H9 (cell line): Measurements from ENCODE around the gene ITCH. TPM values are rescaled to one million over a fixed set of nuclear protein-coding genes. Genes with fewer than 3 reads are reported as not detected.

Source experiments
- DNase-seq: peaks from one replicate; pipeline ENCODE4 v3.0.0-alpha.2; 2017
- H2AFZ ChIP-seq: one replicate; pipeline ENCODE4 v1.6.1; 2013; ENCODE audit warnings: mild to moderate bottlenecking, low read length, control low read depth, moderate library complexity
- H2AK5ac ChIP-seq: 2 replicates; pipeline ENCODE4 v1.6.1; 2013; ENCODE audit warnings: low read length, control low read depth, mixed read lengths; ENCODE audit not compliant: insufficient read length
- H2BK120ac ChIP-seq: one replicate; pipeline ENCODE4 v1.6.1; 2013; ENCODE audit warnings: low read depth, mild to moderate bottlenecking, low read length, control low read depth, inconsistent platforms; ENCODE audit not compliant: poor library complexity, severe bottlenecking
- H2BK12ac ChIP-seq: 2 replicates; pipeline ENCODE4 v1.6.1; 2013; ENCODE audit warnings: low read length, control low read depth, mixed read lengths, low read depth; ENCODE audit not compliant: insufficient read length
- H2BK15ac ChIP-seq: 2 replicates; pipeline ENCODE4 v1.6.1; 2013; ENCODE audit warnings: low read depth, low read length, control low read depth
- H2BK20ac ChIP-seq: one replicate; pipeline ENCODE4 v1.6.1; 2013; ENCODE audit warnings: low read depth, mild to moderate bottlenecking, low read length, control low read depth, inconsistent platforms; ENCODE audit not compliant: poor library complexity, severe bottlenecking
- H2BK5ac ChIP-seq: 2 replicates; pipeline ENCODE4 v1.6.1; 2013; ENCODE audit warnings: low read length, control low read depth, mixed read lengths; ENCODE audit not compliant: insufficient read length
- H3K14ac ChIP-seq: 2 replicates; pipeline ENCODE4 v1.6.1; 2013; ENCODE audit warnings: low read length, control low read depth; ENCODE audit not compliant: insufficient read depth
- H3K18ac ChIP-seq: 2 replicates; pipeline ENCODE4 v1.6.1; 2013; ENCODE audit warnings: low read depth, mild to moderate bottlenecking, mixed read lengths, low read length, control low read depth; ENCODE audit not compliant: insufficient read length
- H3K23ac ChIP-seq: 2 replicates; pipeline ENCODE4 v1.6.1; 2013; ENCODE audit warnings: low read length, control low read depth, mixed read lengths, low read depth; ENCODE audit not compliant: insufficient read length
- H3K23me2 ChIP-seq: 2 replicates; pipeline ENCODE4 v1.6.1; 2013; ENCODE audit warnings: low read depth, mild to moderate bottlenecking, mixed read lengths, low read length, control low read depth; ENCODE audit not compliant: insufficient read length, poor library complexity, severe bottlenecking
- H3K27ac ChIP-seq: 2 replicates; pipeline ENCODE4 v1.5.1; 2013; ENCODE audit warnings: low read length, control low read depth, mixed read lengths, low read depth; ENCODE audit not compliant: insufficient read length
- H3K27me3 ChIP-seq: 2 replicates; pipeline ENCODE4 v1.6.1; 2013; ENCODE audit warnings: low read length, control low read depth, inconsistent platforms; ENCODE audit not compliant: insufficient read depth
- H3K4ac ChIP-seq: 2 replicates; pipeline ENCODE4 v1.6.1; 2013; ENCODE audit warnings: low read depth, mild to moderate bottlenecking, control low read depth, inconsistent platforms, low read length, moderate library complexity
- H3K4me1 ChIP-seq: 2 replicates; pipeline ENCODE4 v1.6.1; 2013; ENCODE audit warnings: low read length, control low read depth, inconsistent platforms; ENCODE audit not compliant: insufficient read depth
- H3K4me2 ChIP-seq: 2 replicates; pipeline ENCODE4 v1.6.1; 2013; ENCODE audit warnings: low read length, control low read depth, mixed read lengths; ENCODE audit not compliant: insufficient read length, insufficient read depth
- H3K56ac ChIP-seq: 2 replicates; pipeline ENCODE4 v1.6.1; 2013; ENCODE audit warnings: low read depth, mild to moderate bottlenecking, mixed read lengths, low read length, control low read depth; ENCODE audit not compliant: insufficient read length
- H3K79me1 ChIP-seq: 2 replicates; pipeline ENCODE4 v1.6.1; 2013; ENCODE audit warnings: low read depth, mild to moderate bottlenecking, moderate library complexity, low read length, control low read depth, inconsistent platforms; ENCODE audit not compliant: insufficient read depth, poor library complexity, severe bottlenecking
- H3K79me2 ChIP-seq: 2 replicates; pipeline ENCODE4 v1.6.1; 2013; ENCODE audit warnings: low read length, control low read depth, inconsistent platforms; ENCODE audit not compliant: insufficient read depth
- H3K9ac ChIP-seq: 2 replicates; pipeline ENCODE4 v1.6.1; 2013; ENCODE audit warnings: low read length, control low read depth, mixed read lengths; ENCODE audit not compliant: insufficient read length; ENCODE audit errors: extremely low read depth
- H3K9me3 ChIP-seq: one replicate; pipeline ENCODE4 v1.6.1; 2013; ENCODE audit warnings: low read depth, low read length, inconsistent platforms; ENCODE audit not compliant: control insufficient read depth
- H3T11ph ChIP-seq: one replicate; pipeline ENCODE4 v1.6.1; 2013; ENCODE audit warnings: mild to moderate bottlenecking, low read length, control low read depth, inconsistent platforms
- H4K20me1 ChIP-seq: one replicate; pipeline ENCODE4 v1.6.1; 2013; ENCODE audit not compliant: control insufficient read depth, insufficient read length, insufficient read depth
- H4K5ac ChIP-seq: 2 replicates; pipeline ENCODE4 v1.6.1; 2013; ENCODE audit warnings: low read depth, mild to moderate bottlenecking, mixed read lengths, low read length, control low read depth; ENCODE audit not compliant: insufficient read length
- H4K8ac ChIP-seq: replicated peaks from 2 replicates; pipeline ENCODE4 v1.6.1; 2013; ENCODE audit warnings: low read length, control low read depth, mixed read lengths, low read depth; ENCODE audit not compliant: insufficient read length
- H4K91ac ChIP-seq: 2 replicates; pipeline ENCODE4 v1.6.1; 2013; ENCODE audit warnings: low read depth, mild to moderate bottlenecking, moderate library complexity, mixed read lengths, low read length, control low read depth; ENCODE audit not compliant: insufficient read length
- H3K27ac Mint-ChIP-seq, 3 experiments: 2 replicates in 2 of 3; 3 replicates in 1 of 3; pipeline ENCODE4 v1.8.0; 2020 to 2021; ENCODE audit warnings: mixed read lengths in 3 of 3, mild to moderate bottlenecking in 1 of 3, moderate library complexity in 1 of 3
- H3K27me3 Mint-ChIP-seq: 2 replicates; pipeline ENCODE4 v1.8.0; 2021; ENCODE audit warnings: low read depth, mild to moderate bottlenecking, moderate library complexity, mixed read lengths
- H3K36me3 Mint-ChIP-seq, 3 experiments: 2 replicates in 2 of 3; 3 replicates in 1 of 3; pipeline ENCODE4 v1.8.0; 2020 to 2021; ENCODE audit warnings: low read depth in 3 of 3, mixed read lengths in 3 of 3; ENCODE audit not compliant: insufficient read depth in 1 of 3
- H3K4me1 Mint-ChIP-seq, 2 experiments: 2 replicates each; pipeline ENCODE4 v1.8.0; 2020; ENCODE audit warnings: mixed read lengths in 2 of 2
- H3K4me3 Mint-ChIP-seq, 2 experiments: 2 replicates in 1 of 2; 3 replicates in 1 of 2; pipeline ENCODE4 v1.8.0; 2020 to 2021; ENCODE audit warnings: mild to moderate bottlenecking in 2 of 2, mixed read lengths in 2 of 2, moderate library complexity in 1 of 2
- H3K9me3 Mint-ChIP-seq, 2 experiments: 2 replicates in 1 of 2; 3 replicates in 1 of 2; pipeline ENCODE4 v1.8.0; 2020; ENCODE audit warnings: mild to moderate bottlenecking in 2 of 2, mixed read lengths in 2 of 2, moderate library complexity in 1 of 2
- WGBS: extraction: QIAGEN DNeasy Blood & Tissue Kit; methylation state at CpG from one replicate; pipeline ENCODE4 v1.1.7; 2013; ENCODE audit warnings: missing lambda C conversion rate, low lambda C conversion rate, mixed read lengths; ENCODE audit not compliant: insufficient read length; ENCODE audit errors: extremely low coverage; 5-methylcytosine and 5-hydroxymethylcytosine counted together
- total RNA-seq: library from RNA; stranded (reverse); gene quantifications from 2 replicates; pipeline ENCODE4 v1.2.1, GENCODE V29; 2021
- TF ChIP-seq, protein P1 (sequence below): fragments of 200-600 bp; sonication (generic); conservative IDR thresholded peaks from 3 replicates; pipeline ENCODE4 v1.8.0; 2021; ENCODE audit warnings: antibody characterized with exemption, mild to moderate bottlenecking

ITCH gene
- total RNA-seq, 1 experiment from 2014 or later: 55.9 TPM

DNA sequence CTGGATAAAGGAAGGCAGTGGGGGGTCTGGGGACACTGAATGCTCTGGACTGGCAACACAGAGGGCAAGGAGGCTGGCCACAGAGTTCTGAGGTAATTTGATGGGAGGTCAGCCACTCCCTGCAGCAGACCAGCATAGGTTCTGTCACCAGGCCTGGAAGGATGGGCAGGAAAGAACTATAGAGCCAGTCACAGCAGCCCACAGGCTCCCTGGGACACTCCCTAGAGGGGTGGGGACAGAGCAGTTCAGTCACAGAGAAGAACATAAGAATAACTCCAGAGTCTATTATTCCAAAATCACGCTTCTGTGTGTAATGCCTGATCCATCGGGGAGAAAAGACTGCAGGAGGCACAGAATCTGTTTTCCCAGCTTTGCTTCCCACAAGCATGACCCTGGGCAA is 172.8 kb downstream of the ITCH start:
- Mint-ChIP-seq H3K4me3 (no peak overlapping the region), H3K27me3 (no peaks in the 10 kb centered on the region), H3K27ac (no peak overlapping the region), H3K36me3 (peaks cover 37 to 78% (median 48%) of the 10 kb centered on the region in 3 experiments; a peak in 6 of 7 replicates), H3K4me1 (no peaks in the 10 kb centered on the region), H3K9me3 (no peaks in the 10 kb centered on the region)
- no peak overlapping the region for H2AK5ac ChIP-seq
- H3K79me2 ChIP-seq: no peaks in the 10 kb centered on the region
- no peak overlapping the region for H3K18ac ChIP-seq
- no peaks in the 10 kb centered on the region for H3K9me3 ChIP-seq
- no peaks in the 10 kb centered on the region for H3K79me1 ChIP-seq
- no peak overlapping the region for H3K14ac ChIP-seq
- TF ChIP-seq, protein P1, sequence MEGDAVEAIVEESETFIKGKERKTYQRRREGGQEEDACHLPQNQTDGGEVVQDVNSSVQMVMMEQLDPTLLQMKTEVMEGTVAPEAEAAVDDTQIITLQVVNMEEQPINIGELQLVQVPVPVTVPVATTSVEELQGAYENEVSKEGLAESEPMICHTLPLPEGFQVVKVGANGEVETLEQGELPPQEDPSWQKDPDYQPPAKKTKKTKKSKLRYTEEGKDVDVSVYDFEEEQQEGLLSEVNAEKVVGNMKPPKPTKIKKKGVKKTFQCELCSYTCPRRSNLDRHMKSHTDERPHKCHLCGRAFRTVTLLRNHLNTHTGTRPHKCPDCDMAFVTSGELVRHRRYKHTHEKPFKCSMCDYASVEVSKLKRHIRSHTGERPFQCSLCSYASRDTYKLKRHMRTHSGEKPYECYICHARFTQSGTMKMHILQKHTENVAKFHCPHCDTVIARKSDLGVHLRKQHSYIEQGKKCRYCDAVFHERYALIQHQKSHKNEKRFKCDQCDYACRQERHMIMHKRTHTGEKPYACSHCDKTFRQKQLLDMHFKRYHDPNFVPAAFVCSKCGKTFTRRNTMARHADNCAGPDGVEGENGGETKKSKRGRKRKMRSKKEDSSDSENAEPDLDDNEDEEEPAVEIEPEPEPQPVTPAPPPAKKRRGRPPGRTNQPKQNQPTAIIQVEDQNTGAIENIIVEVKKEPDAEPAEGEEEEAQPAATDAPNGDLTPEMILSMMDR: no peak
- DNase-seq: no peak
- no peak overlapping the region for H2BK12ac ChIP-seq
- no peaks in the 10 kb centered on the region for H3K27me3 ChIP-seq
- H3K4ac ChIP-seq: no peak overlapping the region
- H4K8ac ChIP-seq: no peak overlapping the region
- no peak overlapping the region for H2BK120ac ChIP-seq
- no peak overlapping the region for H3K27ac ChIP-seq
- H2AFZ ChIP-seq: no peak overlapping the region
- no peak overlapping the region for H4K5ac ChIP-seq
- no peak overlapping the region for H3T11ph ChIP-seq
- H3K23me2 ChIP-seq: no peaks in the 10 kb centered on the region
- H4K91ac ChIP-seq: no peak overlapping the region
- H3K23ac ChIP-seq: no peak overlapping the region
- H3K9ac ChIP-seq: no peak overlapping the region
- no CpG with 5 or more reads among the region's 2 CpGs for WGBS
- no peak overlapping the region for H2BK5ac ChIP-seq
- H3K56ac ChIP-seq: no peak overlapping the region
- no peaks in the 10 kb centered on the region for H4K20me1 ChIP-seq
- H2BK15ac ChIP-seq: no peak overlapping the region
- no peak overlapping the region for H2BK20ac ChIP-seq
- H3K4me2 ChIP-seq: no peak overlapping the region
- H3K4me1 ChIP-seq: no peaks in the 10 kb centered on the region
